AG08395 (cell line): Measurements from ENCODE around the gene ITPR1.

Experiments
- DNase-seq: peaks from one replicate; pipeline ENCODE4 v3.0.0; 2012; ENCODE audit warnings: mixed read lengths, low spot score

ITPR1 gene

GRCh38 chr3:4491855-4492207 is 1.3 kb upstream of the ITPR1 start:
- no peak for DNase-seq

- DNase-seq: peak; percentile 55
Measured at GRCh38 chr3:4492208-4493013, 737 bp upstream of the ITPR1 start.

- peak; percentile 13 for DNase-seq
Measured at GRCh38 chr3:4493941-4494894, 1.1 kb downstream of the ITPR1 start.

- no peak for DNase-seq
Measured at GRCh38 chr3:4494895-4495264, 1.7 kb downstream of the ITPR1 start.

GRCh38 chr3:4495294-4496086 is 2.3 kb downstream of the ITPR1 start:
- DNase-seq: no peak

GRCh38 chr3:4496087-4496452 is 2.9 kb downstream of the ITPR1 start:
- no peak for DNase-seq

GRCh38 chr3:4497005-4497692 is 4.0 kb downstream of the ITPR1 start:
- no peak for DNase-seq

- no peak for DNase-seq
Measured at GRCh38 chr3:4497843-4498324, 4.7 kb downstream of the ITPR1 start.

GRCh38 chr3:4498446-4498845 is 5.3 kb downstream of the ITPR1 start:
- DNase-seq: no peak

GRCh38 chr3:4501437-4501836 is 8.3 kb downstream of the ITPR1 start:
- DNase-seq: no peak

- DNase-seq: no peak
Measured at GRCh38 chr3:4501927-4502326, 8.8 kb downstream of the ITPR1 start.

- no peak for DNase-seq
Measured at GRCh38 chr3:4503050-4503449, 9.9 kb downstream of the ITPR1 start.

- no peak for DNase-seq
Measured at GRCh38 chr3:4504340-4505261, 11.5 kb downstream of the ITPR1 start.

GRCh38 chr3:4505688-4506558 is 12.8 kb downstream of the ITPR1 start:
- DNase-seq: no peak

- no peak for DNase-seq
Measured at GRCh38 chr3:4506559-4507023, 13.4 kb downstream of the ITPR1 start.

GRCh38 chr3:4507024-4507596 is 14.0 kb downstream of the ITPR1 start:
- no peak for DNase-seq

- no peak for DNase-seq
Measured at GRCh38 chr3:4508048-4508981, 15.2 kb downstream of the ITPR1 start.

GRCh38 chr3:4509043-4509442 is 15.9 kb downstream of the ITPR1 start:
- no peak for DNase-seq
